Stimulated activated CD4-positive, alpha-beta T cell treated with anti-CD3 and anti-CD28 coated beads, TNF-alpha, amount 100 ng/mL, for 1 hour (primary cell): ENCODE data around the gene RAC3.

Source experiments
- DNase-seq, 3 donors: peaks; one replicate each; pipeline ENCODE4 v3.0.0-alpha.2; 2020; ENCODE audit warnings: low read depth in 3 of 3, low spot score in 1 of 3

The RAC3 gene

GRCh38 chr17:82012261-82012639 is 19.2 kb upstream of the RAC3 start:
- DNase-seq, result no peak

GRCh38 chr17:82012640-82013295 is 18.7 kb upstream of the RAC3 start:
- no peak for DNase-seq

GRCh38 chr17:82013341-82013740 is 18.1 kb upstream of the RAC3 start:
- DNase-seq, result no peak

- no peak for DNase-seq
These were observed 17.6 kb upstream of the RAC3 start for GRCh38 chr17:82013772-82014321.

GRCh38 chr17:82014432-82014831 is 17.0 kb upstream of the RAC3 start:
- no peak for DNase-seq

- no peak for DNase-seq
These were observed 16.5 kb upstream of the RAC3 start for GRCh38 chr17:82014971-82015310.

GRCh38 chr17:82015311-82015971 is 16.0 kb upstream of the RAC3 start:
- no peak for DNase-seq

- no peak for DNase-seq
These were observed 15.2 kb upstream of the RAC3 start for GRCh38 chr17:82016061-82016874.

GRCh38 chr17:82016875-82017459 is 14.5 kb upstream of the RAC3 start:
- DNase-seq, result no peak

GRCh38 chr17:82017612-82018151 is 13.8 kb upstream of the RAC3 start:
- DNase-seq, result no peak

GRCh38 chr17:82018152-82018988 is 13.1 kb upstream of the RAC3 start:
- no peak for DNase-seq

DNA sequence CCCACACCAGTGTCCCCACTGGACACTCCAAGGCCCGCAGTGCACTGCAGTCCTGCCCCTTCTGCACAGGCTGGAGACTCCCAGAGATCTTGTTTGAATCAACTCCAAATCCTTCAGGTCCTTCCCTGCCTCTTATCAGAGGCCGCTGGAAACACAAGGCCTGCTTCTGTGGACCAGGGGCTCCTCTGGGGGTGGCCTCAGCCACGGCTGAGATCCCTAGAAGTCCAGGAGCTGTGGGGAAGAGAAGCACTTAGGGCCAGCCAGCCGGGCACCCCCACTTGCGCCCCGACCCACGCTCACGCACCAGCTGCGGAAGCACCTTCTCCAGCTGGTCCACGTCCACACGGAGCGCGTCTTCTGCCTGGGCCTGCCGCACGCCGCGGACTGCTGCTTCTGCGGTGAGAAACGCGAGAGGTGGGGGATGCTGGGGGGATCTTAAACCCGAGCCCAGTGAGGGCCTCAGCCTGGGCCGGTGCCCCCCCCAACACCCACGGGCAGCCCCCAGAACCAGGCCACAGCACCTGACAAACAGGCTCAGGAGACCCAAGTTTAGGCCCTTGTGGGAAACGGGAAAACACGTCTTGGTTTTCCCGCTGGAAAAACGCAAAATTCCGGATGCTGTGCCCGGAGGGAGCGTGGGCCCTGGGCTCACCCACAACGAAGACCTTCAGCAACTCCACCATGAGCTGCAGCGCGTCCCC is 12.3 kb upstream of the RAC3 start:
- no peak for DNase-seq

DNA sequence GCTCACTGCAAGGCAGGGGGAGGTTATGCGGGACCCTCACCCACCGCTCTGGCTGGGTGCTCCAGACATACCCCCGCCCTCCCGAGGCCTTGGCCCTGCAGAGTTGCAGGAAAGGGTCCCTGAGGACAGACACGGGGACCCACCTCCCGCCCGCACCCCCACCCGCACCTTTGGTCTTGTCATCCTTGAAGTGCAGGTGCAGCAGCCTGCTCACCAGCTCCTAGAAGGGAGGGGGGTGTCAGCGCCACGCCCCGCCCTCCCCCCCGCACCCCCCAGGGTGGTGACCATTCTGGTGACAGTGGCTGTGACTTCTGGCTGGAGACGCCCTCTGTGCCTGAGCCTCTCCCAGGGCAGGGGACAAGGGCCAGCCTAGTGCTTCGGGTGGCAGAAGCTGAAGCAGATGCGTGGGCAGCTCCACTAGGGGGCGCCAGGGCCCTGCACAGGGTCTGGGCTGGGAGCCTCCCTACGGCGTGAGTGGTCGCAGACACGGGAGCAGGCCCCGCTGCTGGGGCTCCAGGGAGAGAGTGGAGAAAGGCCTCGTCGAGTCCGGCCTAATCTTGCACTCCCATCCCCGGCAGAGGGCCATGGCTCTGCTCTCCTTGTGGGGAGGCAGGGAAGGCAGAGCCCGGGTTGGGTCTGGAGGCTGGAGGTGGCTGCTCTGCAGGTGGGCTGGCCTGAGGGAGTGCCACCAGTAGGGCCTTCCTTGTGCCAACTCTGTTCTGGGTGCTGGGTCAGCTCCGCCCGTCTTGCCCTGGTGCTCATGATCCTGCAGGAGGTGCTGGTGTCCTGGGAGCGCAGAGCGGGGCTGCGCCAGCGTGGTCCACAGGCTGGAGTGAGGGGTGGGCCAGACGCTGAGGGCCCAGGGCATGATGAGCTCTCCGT is 11.5 kb upstream of the RAC3 start:
- DNase-seq, result peak in 2 of 3 donors; percentile 38 to 54

- no peak for DNase-seq
These were observed 10.8 kb upstream of the RAC3 start for GRCh38 chr17:82020572-82021106.

DNA sequence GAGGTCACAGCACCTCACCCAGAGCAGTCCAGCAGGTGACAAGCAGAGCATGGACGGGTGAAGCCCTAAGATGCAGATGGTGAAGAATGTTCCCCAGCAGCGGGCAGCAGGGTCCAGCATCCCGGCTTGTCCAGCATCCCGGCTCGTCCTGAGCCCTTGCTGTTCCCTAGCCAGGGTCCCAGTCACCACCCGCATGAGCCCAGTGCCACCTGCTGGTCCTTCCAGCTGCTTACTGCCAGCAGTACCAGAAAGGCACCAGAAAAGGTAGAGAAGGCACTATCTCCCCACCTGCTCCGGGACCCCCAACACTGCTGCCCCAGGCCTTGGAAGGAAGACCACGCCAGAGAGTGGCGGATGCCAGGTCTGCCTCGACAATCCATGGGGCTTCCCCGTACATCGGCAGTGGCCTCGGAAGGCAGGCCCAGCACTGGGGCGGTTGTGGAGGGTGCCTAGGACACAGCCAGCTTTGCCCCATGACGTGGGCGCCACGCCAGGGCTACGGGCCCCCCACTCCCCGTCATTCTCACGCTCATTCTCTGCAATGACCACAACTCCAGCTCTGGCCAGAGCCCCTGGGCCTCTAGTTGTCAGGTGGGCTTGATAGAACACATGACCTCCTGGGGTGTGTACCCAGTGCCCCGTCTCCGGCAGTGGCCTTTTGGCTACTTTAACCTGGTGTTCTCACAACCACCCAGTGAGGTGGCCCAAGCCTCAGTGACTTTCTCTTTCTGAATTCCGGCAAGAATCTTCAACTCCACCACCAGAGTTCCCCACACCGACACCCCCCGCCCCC is 10.2 kb upstream of the RAC3 start:
- DNase-seq, result no peak

DNA sequence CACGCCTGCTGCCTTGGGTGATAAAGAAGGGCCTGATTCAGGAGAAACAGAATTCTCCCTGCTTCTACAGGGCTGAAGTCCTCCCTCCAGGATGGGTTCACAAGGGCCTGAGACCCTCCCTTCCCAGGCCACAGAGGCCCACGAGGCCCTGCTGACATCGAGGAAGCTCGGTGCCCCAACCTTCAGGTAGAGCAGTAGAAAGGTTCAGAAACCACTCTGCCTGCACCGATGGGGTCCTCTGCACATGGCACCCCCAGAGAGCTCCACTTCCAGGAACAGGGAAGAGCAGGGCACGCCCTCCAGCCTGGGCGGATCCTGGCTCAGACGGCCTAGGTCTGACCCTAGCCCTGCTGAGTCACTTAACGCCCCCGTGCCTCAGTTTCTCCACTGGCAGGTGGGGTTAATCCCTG is 9.6 kb upstream of the RAC3 start:
- no peak for DNase-seq

- DNase-seq, result no peak
These were observed 9.0 kb upstream of the RAC3 start, which contains the start of gene CENPX for GRCh38 chr17:82022310-82022980. Gene CENPX (minus strand): TSS chr17:82022878. CDS start chr17:82022861, 17 bp downstream.
